ENCODE measurements around the gene C1GALT1.

C1GALT1 gene

DNA sequence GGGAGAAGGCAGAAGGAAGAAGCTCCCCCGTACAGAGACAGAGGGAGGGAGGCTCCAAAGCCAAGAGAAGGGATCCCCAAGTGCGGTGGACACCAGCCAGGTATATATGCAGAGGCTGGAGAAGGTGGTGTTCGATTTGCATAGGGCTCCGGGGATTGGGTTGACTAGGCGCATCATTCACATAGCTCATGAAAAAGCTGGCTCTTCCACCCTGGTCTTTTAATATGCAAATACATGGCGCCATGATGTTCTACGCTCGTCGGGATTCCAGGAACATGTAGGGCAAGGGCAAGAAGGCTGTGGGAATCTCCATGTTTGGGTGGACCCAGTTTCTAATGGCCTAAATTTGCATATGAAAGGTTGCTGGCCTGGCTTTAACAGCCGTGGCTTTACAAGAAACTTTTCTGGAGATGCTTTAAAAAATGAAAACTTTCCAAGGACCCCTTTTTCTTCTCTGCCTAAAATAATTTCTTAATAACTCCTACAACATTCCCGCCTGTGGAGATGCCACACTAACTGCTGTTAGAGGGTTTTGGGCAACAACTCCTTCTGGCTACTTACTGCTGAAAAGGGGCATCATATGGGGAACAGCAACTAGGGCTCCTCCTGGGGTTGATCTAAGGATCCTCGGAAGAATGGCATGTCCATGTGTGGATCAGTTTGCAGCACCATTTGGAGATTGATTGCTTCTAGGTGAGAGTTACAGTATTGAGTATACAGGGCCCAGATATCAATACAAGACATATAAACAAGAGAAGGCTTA is 28.3 kb downstream of the C1GALT1 start:
- H3K9me3 ChIP-seq (ENCODE audit: control insufficient read depth, low read length) = no peaks in the 10 kb centered on the region
- H3K4me3 ChIP-seq (ENCODE audit: insufficient read depth, low read depth, low read length, poor library complexity, severe bottlenecking) = no peak overlapping the region
- no peak for DNase-seq
- no peak overlapping the region for H3K27ac ChIP-seq (ENCODE audit: insufficient read depth, low read length, poor library complexity, severe bottlenecking)
- no peaks in the 10 kb centered on the region for H3K27me3 ChIP-seq (replicated peaks; ENCODE audit: control insufficient read depth, insufficient read depth, low read length, poor library complexity, severe bottlenecking)
- H3K4me1 ChIP-seq (ENCODE audit: control insufficient read depth, insufficient read depth, low read length, poor library complexity, severe bottlenecking) = no peaks in the 10 kb centered on the region
- peaks cover 4% of the 10 kb centered on the region for H3K36me3 ChIP-seq (ENCODE audit: control insufficient read depth, insufficient read depth, low read length)

- H3K27ac ChIP-seq (ENCODE audit: insufficient read depth, low read length, poor library complexity, severe bottlenecking) = no peak overlapping the region
- peaks cover 16% of the 10 kb centered on the region for H3K36me3 ChIP-seq (ENCODE audit: control insufficient read depth, insufficient read depth, low read length)
These were observed 30.3 kb downstream of the C1GALT1 start for GRCh38 chr7:7212612-7213011.

DNA sequence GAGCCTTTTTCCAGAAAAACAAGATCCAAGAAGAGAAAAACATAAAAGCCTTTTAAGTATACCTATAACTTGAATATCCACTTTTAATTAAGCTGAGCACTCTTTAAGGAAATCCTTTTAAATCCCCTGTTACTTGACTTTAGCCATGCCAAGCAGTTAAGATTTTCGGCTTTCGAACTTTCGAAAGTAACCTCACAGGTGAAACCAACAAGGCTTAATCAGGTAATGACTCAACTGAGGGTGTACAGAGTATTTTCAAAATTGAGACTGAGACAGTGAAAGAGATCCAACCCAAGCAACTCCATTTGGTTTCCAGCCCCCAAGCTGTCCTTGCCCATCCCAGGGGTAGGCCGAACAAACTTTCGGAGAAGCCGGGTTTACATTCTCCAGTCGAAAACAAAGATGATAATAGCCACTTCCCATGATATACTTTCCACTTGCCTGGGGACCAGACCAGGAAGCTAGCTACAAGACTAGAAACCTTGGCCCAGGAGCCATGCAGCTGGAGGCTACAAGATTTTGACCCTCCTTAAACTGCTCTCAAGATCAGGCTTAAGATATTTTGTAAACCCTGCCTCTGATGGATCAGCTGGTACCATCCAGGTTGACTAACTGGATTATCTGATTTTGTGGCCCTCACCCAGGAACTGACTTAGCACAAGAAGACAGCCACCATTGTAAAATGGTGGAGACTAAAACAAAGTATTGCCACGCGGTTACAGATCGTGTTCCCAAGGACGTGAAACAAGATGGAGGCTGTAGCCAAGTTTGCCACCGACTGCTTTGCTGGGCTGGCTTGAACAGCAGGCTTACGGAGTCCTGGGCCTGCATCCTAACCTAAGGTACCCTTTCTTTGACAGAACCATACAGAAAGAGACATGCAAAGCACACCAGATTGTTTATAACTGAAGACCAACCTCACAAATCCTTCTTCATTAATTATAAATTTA is 32.3 kb downstream of the C1GALT1 start:
- H3K9me3 ChIP-seq (ENCODE audit: control insufficient read depth, low read length) = no peaks in the 10 kb centered on the region
- no peaks in the 10 kb centered on the region for H3K27me3 ChIP-seq (replicated peaks; ENCODE audit: control insufficient read depth, insufficient read depth, low read length, poor library complexity, severe bottlenecking)
- no peak overlapping the region for H3K4me3 ChIP-seq (ENCODE audit: insufficient read depth, low read depth, low read length, poor library complexity, severe bottlenecking)
- no peak overlapping the region for H3K27ac ChIP-seq (ENCODE audit: insufficient read depth, low read length, poor library complexity, severe bottlenecking)
- DNase-seq = no peak
- no peaks in the 10 kb centered on the region for H3K4me1 ChIP-seq (ENCODE audit: control insufficient read depth, insufficient read depth, low read length, poor library complexity, severe bottlenecking)
- peaks cover 25% of the 10 kb centered on the region for H3K36me3 ChIP-seq (ENCODE audit: control insufficient read depth, insufficient read depth, low read length)

More at GRCh38 chr7:7212612-7213011, 30.3 kb downstream of the C1GALT1 start:
- no peak overlapping the region for H3K4me3 ChIP-seq (ENCODE audit: insufficient read depth, low read depth, low read length, poor library complexity, severe bottlenecking)
- DNase-seq = no peak
- no peaks in the 10 kb centered on the region for H3K4me1 ChIP-seq (ENCODE audit: control insufficient read depth, insufficient read depth, low read length, poor library complexity, severe bottlenecking)
- H3K9me3 ChIP-seq (ENCODE audit: control insufficient read depth, low read length) = no peaks in the 10 kb centered on the region
- H3K27me3 ChIP-seq (replicated peaks; ENCODE audit: control insufficient read depth, insufficient read depth, low read length, poor library complexity, severe bottlenecking) = no peaks in the 10 kb centered on the region

- Histone ChIP-seq H3K9me3 (ENCODE audit: control insufficient read depth, low read length) (no peaks in the 10 kb centered on the region), H3K4me3 (ENCODE audit: insufficient read depth, low read depth, low read length, poor library complexity, severe bottlenecking) (no peak overlapping the region), H3K27ac (ENCODE audit: insufficient read depth, low read length, poor library complexity, severe bottlenecking) (no peak overlapping the region), H3K27me3 (replicated peaks; ENCODE audit: control insufficient read depth, insufficient read depth, low read length, poor library complexity, severe bottlenecking) (no peaks in the 10 kb centered on the region), H3K36me3 (ENCODE audit: control insufficient read depth, insufficient read depth, low read length) (peaks cover 25% of the 10 kb centered on the region), H3K4me1 (ENCODE audit: control insufficient read depth, insufficient read depth, low read length, poor library complexity, severe bottlenecking) (no peaks in the 10 kb centered on the region)
- no peak for DNase-seq
These were observed 33.9 kb downstream of the C1GALT1 start for GRCh38 chr7:7216279-7216678.

DNA sequence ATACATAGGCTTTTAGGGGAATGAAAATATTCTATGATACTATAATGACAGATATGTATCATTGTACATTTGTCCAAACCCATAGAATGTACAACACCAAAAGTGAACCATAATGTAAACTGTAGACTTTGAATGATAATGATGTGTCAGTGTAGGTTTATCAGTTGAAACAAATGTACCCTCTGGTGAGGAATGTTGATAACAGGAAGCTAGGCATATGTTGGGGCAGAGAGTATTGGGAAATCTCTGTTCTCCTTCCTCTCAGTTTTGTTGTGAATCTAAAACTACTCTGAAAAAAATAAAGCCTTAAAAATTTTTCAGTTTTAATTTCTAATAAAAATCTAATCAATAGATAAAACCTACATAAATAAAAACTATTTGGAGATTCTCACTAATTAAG is 36.9 kb downstream of the C1GALT1 start:
- no peak for DNase-seq
- Histone ChIP-seq H3K27me3 (replicated peaks; ENCODE audit: control insufficient read depth, insufficient read depth, low read length, poor library complexity, severe bottlenecking) (no peaks in the 10 kb centered on the region), H3K36me3 (ENCODE audit: control insufficient read depth, insufficient read depth, low read length) (peaks cover 25% of the 10 kb centered on the region), H3K27ac (ENCODE audit: insufficient read depth, low read length, poor library complexity, severe bottlenecking) (no peak overlapping the region), H3K9me3 (ENCODE audit: control insufficient read depth, low read length) (no peaks in the 10 kb centered on the region), H3K4me3 (ENCODE audit: insufficient read depth, low read depth, low read length, poor library complexity, severe bottlenecking) (no peak overlapping the region), H3K4me1 (ENCODE audit: control insufficient read depth, insufficient read depth, low read length, poor library complexity, severe bottlenecking) (no peaks in the 10 kb centered on the region)

DNA sequence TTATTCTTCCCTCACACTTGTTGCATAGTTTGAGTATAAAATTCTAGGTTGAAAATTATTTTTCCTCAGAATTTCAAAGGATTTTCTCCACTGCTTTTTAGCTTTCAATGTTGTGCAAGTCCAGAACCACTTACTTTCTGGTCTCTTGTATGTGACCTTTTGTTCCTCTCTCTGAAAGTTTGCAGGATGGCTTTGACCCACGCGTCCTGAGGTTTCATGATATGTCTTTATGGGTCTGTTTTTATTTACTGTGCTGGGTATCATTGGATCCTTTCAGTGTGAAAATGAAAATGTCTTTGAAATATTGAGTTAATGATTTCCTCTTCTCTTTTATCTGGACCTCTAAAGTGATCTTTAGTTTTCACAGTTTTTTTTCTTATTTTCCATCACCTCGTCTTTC is 38.5 kb downstream of the C1GALT1 start:
- Histone ChIP-seq H3K36me3 (ENCODE audit: control insufficient read depth, insufficient read depth, low read length) (peaks cover 19% of the 10 kb centered on the region), H3K27ac (ENCODE audit: insufficient read depth, low read length, poor library complexity, severe bottlenecking) (no peak overlapping the region), H3K4me1 (ENCODE audit: control insufficient read depth, insufficient read depth, low read length, poor library complexity, severe bottlenecking) (no peaks in the 10 kb centered on the region), H3K9me3 (ENCODE audit: control insufficient read depth, low read length) (no peaks in the 10 kb centered on the region), H3K4me3 (ENCODE audit: insufficient read depth, low read depth, low read length, poor library complexity, severe bottlenecking) (no peak overlapping the region), H3K27me3 (replicated peaks; ENCODE audit: control insufficient read depth, insufficient read depth, low read length, poor library complexity, severe bottlenecking) (no peaks in the 10 kb centered on the region)
- no peak for DNase-seq

- Histone ChIP-seq H3K27ac (ENCODE audit: insufficient read depth, low read length, poor library complexity, severe bottlenecking) (no peak overlapping the region), H3K4me3 (ENCODE audit: insufficient read depth, low read depth, low read length, poor library complexity, severe bottlenecking) (no peak overlapping the region), H3K36me3 (ENCODE audit: control insufficient read depth, insufficient read depth, low read length) (peaks cover 19% of the 10 kb centered on the region), H3K27me3 (replicated peaks; ENCODE audit: control insufficient read depth, insufficient read depth, low read length, poor library complexity, severe bottlenecking) (no peaks in the 10 kb centered on the region), H3K4me1 (ENCODE audit: control insufficient read depth, insufficient read depth, low read length, poor library complexity, severe bottlenecking) (no peaks in the 10 kb centered on the region), H3K9me3 (ENCODE audit: control insufficient read depth, low read length) (no peaks in the 10 kb centered on the region)
- DNase-seq = no peak
These were observed 39.3 kb downstream of the C1GALT1 start for GRCh38 chr7:7221599-7222038.

GRCh38 chr7:7223250-7223649 is 40.9 kb downstream of the C1GALT1 start:
- Histone ChIP-seq H3K27me3 (replicated peaks; ENCODE audit: control insufficient read depth, insufficient read depth, low read length, poor library complexity, severe bottlenecking) (no peaks in the 10 kb centered on the region), H3K4me1 (ENCODE audit: control insufficient read depth, insufficient read depth, low read length, poor library complexity, severe bottlenecking) (no peaks in the 10 kb centered on the region), H3K27ac (ENCODE audit: insufficient read depth, low read length, poor library complexity, severe bottlenecking) (no peak overlapping the region), H3K4me3 (ENCODE audit: insufficient read depth, low read depth, low read length, poor library complexity, severe bottlenecking) (no peak overlapping the region), H3K36me3 (ENCODE audit: control insufficient read depth, insufficient read depth, low read length) (peaks cover 4% of the 10 kb centered on the region), H3K9me3 (ENCODE audit: control insufficient read depth, low read length) (no peaks in the 10 kb centered on the region)
- DNase-seq = no peak

- Histone ChIP-seq H3K27me3 (replicated peaks; ENCODE audit: control insufficient read depth, insufficient read depth, low read length, poor library complexity, severe bottlenecking) (no peaks in the 10 kb centered on the region), H3K4me1 (ENCODE audit: control insufficient read depth, insufficient read depth, low read length, poor library complexity, severe bottlenecking) (no peaks in the 10 kb centered on the region), H3K4me3 (ENCODE audit: insufficient read depth, low read depth, low read length, poor library complexity, severe bottlenecking) (no peak overlapping the region), H3K27ac (ENCODE audit: insufficient read depth, low read length, poor library complexity, severe bottlenecking) (no peak overlapping the region), H3K9me3 (ENCODE audit: control insufficient read depth, low read length) (peaks cover 3% of the 10 kb centered on the region), H3K36me3 (ENCODE audit: control insufficient read depth, insufficient read depth, low read length) (no peaks in the 10 kb centered on the region)
- DNase-seq = no peak
These were observed 44.1 kb downstream of the C1GALT1 start for GRCh38 chr7:7226407-7226806.

DNA sequence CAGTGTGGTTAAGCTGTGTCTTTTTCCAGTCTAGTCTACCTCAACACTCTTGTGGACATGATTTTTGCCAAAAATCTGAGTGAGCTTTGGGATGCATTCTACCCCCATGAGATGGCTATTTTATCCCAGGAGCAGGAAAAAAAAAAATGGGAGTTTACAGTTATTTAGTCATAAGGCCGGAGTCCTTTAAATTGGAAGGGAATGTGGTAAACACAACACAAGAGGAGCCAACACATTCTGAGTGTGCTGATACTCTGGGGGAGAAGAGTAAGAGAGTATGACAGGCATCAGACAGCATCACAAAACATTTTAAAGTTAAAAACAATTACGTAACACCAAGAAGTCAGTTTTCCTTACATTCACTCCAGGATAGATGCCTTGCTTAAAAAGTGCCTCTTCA is 46.1 kb downstream of the C1GALT1 start:
- Histone ChIP-seq H3K27me3 (replicated peaks; ENCODE audit: control insufficient read depth, insufficient read depth, low read length, poor library complexity, severe bottlenecking) (no peaks in the 10 kb centered on the region), H3K27ac (ENCODE audit: insufficient read depth, low read length, poor library complexity, severe bottlenecking) (no peak overlapping the region), H3K4me3 (ENCODE audit: insufficient read depth, low read depth, low read length, poor library complexity, severe bottlenecking) (no peak overlapping the region), H3K36me3 (ENCODE audit: control insufficient read depth, insufficient read depth, low read length) (no peaks in the 10 kb centered on the region), H3K9me3 (ENCODE audit: control insufficient read depth, low read length) (peaks cover 3% of the 10 kb centered on the region), H3K4me1 (ENCODE audit: control insufficient read depth, insufficient read depth, low read length, poor library complexity, severe bottlenecking) (no peaks in the 10 kb centered on the region)
- no peak for DNase-seq
